ENCODE measurements around the gene SMPD3. TPM values are rescaled to one million over a fixed set of nuclear protein-coding genes. Genes with fewer than 3 reads are reported as not detected.

The SMPD3 gene
- polyA plus RNA-seq, 1 experiment: 0.27 TPM

GRCh38 chr16:68309799-68310198 lies 138.5 kb downstream of the SMPD3 start:
- POLR2A ChIA-PET: no interaction called here
- no peak for DNase-seq (ENCODE audit: low read depth)
- peak overlapping the region; percentile 98 for H3K4me3 ChIP-seq (ENCODE audit: low read depth, low read length)
- TF ChIP-seq, protein P1, sequence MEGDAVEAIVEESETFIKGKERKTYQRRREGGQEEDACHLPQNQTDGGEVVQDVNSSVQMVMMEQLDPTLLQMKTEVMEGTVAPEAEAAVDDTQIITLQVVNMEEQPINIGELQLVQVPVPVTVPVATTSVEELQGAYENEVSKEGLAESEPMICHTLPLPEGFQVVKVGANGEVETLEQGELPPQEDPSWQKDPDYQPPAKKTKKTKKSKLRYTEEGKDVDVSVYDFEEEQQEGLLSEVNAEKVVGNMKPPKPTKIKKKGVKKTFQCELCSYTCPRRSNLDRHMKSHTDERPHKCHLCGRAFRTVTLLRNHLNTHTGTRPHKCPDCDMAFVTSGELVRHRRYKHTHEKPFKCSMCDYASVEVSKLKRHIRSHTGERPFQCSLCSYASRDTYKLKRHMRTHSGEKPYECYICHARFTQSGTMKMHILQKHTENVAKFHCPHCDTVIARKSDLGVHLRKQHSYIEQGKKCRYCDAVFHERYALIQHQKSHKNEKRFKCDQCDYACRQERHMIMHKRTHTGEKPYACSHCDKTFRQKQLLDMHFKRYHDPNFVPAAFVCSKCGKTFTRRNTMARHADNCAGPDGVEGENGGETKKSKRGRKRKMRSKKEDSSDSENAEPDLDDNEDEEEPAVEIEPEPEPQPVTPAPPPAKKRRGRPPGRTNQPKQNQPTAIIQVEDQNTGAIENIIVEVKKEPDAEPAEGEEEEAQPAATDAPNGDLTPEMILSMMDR (IDR thresholded peaks at IDR 0.05; ENCODE audit: insufficient read depth, low read depth, low read length): no peak
- CTCF ChIA-PET: interaction anchor here (2.6 kb wide), 1 partner anchor 48 kb away, joined by 10 read pairs; no protein-coding TSS in a partner anchor
- no peaks in the 10 kb centered on the region for H3K27me3 ChIP-seq (ENCODE audit: control insufficient read depth, insufficient read depth, low read length)
- peaks cover 2% of the 10 kb centered on the region for H3K36me3 ChIP-seq (ENCODE audit: control insufficient read depth, insufficient read depth, low read length)

Small RNA genes within 50 kb of the gene (small RNA-seq; reads per million reads assigned to genes)
- gene RF00019 (ENCODE audit: insufficient read length, low read depth, low replicate concordance): not detected
- gene RNU4-30P (ENCODE audit: insufficient read length, low read depth, low replicate concordance): not detected

Other genes with a start within 250 kb of the SMPD3 start
- gene ESRP2, start 212.4 kb downstream of the SMPD3 start, polyA plus RNA-seq (2011; rRNA removed): 0.04 TPM in 2 replicates
- 23.9 and 39.2 TPM in 2 replicates for gene PLA2G15, start 203.1 kb downstream of the SMPD3 start, polyA plus RNA-seq (2011; rRNA removed)
- gene SLC7A6, start 184.0 kb downstream of the SMPD3 start, polyA plus RNA-seq (2011; rRNA removed): 45.7 and 51.2 TPM in 2 replicates
- 5.3 and 6.9 TPM in 2 replicates for gene SLC7A6OS, start 137.6 kb downstream of the SMPD3 start, polyA plus RNA-seq (2011; rRNA removed)
- 24.0 and 40.0 TPM in 2 replicates for gene PRMT7, start 137.5 kb downstream of the SMPD3 start, polyA plus RNA-seq (2011; rRNA removed)
- 13.0 and 20.1 TPM in 2 replicates for gene ZFP90, start 90.8 kb upstream of the SMPD3 start, polyA plus RNA-seq (2011; rRNA removed)
- 0.39 and 1.1 TPM in 2 replicates for gene CDH3, start 196.8 kb upstream of the SMPD3 start, polyA plus RNA-seq (2011; rRNA removed)